HepG2 (cell line): ENCODE results near the gene LAP3. TPM values are rescaled to one million over a fixed set of nuclear protein-coding genes. Genes with fewer than 3 reads are reported as not detected.
A peak's percentile ranks its signal among the peaks of the same experiment; 100 is the strongest.

Experiments used
- CCAR2 ChIP-seq: fragments of 200-400 bp; formaldehyde crosslinking; optimal IDR thresholded peaks from 2 replicates; pipeline ENCODE3; 2018; ENCODE audit warnings: low read depth, mild to moderate bottlenecking, low read length, moderate library complexity
- CCDC6 ChIP-seq: sonication (generic); formaldehyde crosslinking; IDR thresholded peaks from 2 replicates; pipeline ENCODE4 v1.8.1; 2022; ENCODE audit warnings: mild to moderate bottlenecking, missing genetic modification reagents, moderate library complexity
- KDM5A ChIP-seq: fragments of 200-600 bp; sonication (generic); IDR thresholded peaks from 2 replicates; pipeline ENCODE4 v1.7.0; 2018; ENCODE audit warnings: antibody characterized with exemption, mild to moderate bottlenecking, low read length, borderline replicate concordance
- KDM5B ChIP-seq: sonication (generic); formaldehyde crosslinking; IDR thresholded peaks from 2 replicates; pipeline ENCODE4 v1.4.0; 2020; ENCODE audit warnings: missing genetic modification reagents, mild to moderate bottlenecking, borderline replicate concordance
- MAZ ChIP-seq, 2 experiments: sonication (generic) in 1 of 2; formaldehyde crosslinking in 1 of 2; IDR thresholded peaks; 2 replicates each; pipeline versions ENCODE4 v1.5.0 to v1.6.1; 2012 to 2020; ENCODE audit warnings: low read depth in 2 of 2, mild to moderate bottlenecking in 2 of 2, borderline replicate concordance in 1 of 2, improper control_type of control experiment in 1 of 2, low read length in 1 of 2, missing genetic modification reagents in 1 of 2, moderate library complexity in 1 of 2
- MED13 ChIP-seq: sonication (generic); formaldehyde crosslinking; IDR thresholded peaks from 2 replicates; pipeline ENCODE4 v1.5.0; 2020; ENCODE audit warnings: missing genetic modification reagents
- MTA3 ChIP-seq: sonication (generic); formaldehyde crosslinking; IDR thresholded peaks from 2 replicates; pipeline ENCODE4 v1.4.0; 2020; ENCODE audit warnings: missing genetic modification reagents
- MXI1 ChIP-seq: IDR thresholded peaks from 3 replicates; pipeline ENCODE4 v1.6.1; 2012; ENCODE audit warnings: low read depth, low read length, inconsistent platforms, borderline replicate concordance
- NFATC3 ChIP-seq: sonication (generic); formaldehyde crosslinking; IDR thresholded peaks from 2 replicates; pipeline ENCODE4 v1.5.1; 2020; ENCODE audit warnings: mild to moderate bottlenecking, missing genetic modification reagents
- POLR2AphosphoS2 ChIP-seq: IDR thresholded peaks from 2 replicates; pipeline ENCODE4 v1.6.1; 2011; ENCODE audit warnings: low read depth, low read length, improper control_type of control experiment
- RBM22 ChIP-seq: fragments of 200-400 bp; formaldehyde crosslinking; optimal IDR thresholded peaks from 2 replicates; pipeline ENCODE3; 2017; ENCODE audit warnings: mild to moderate bottlenecking, low read length, moderate library complexity
- SPEN ChIP-seq: sonication (generic); formaldehyde crosslinking; IDR thresholded peaks from 2 replicates; pipeline ENCODE4 v1.5.1; 2020; ENCODE audit warnings: low read depth, mild to moderate bottlenecking, missing genetic modification reagents
- YY1 ChIP-seq: IDR thresholded peaks from 2 replicates; pipeline ENCODE4 v1.6.1; 2011; ENCODE audit warnings: low read length, low read depth, moderate library complexity, mild to moderate bottlenecking; ENCODE audit not compliant: insufficient read depth, insufficient replicate concordance
- ZFP82 ChIP-seq: sonication (generic); formaldehyde crosslinking; IDR thresholded peaks from 2 replicates; pipeline ENCODE4 v1.5.1; 2020; ENCODE audit warnings: mild to moderate bottlenecking, missing genetic modification reagents, borderline replicate concordance
- ZNF333 ChIP-seq: sonication (generic); formaldehyde crosslinking; IDR thresholded peaks from 2 replicates; pipeline ENCODE4 v1.4.0; 2020; ENCODE audit warnings: mild to moderate bottlenecking, missing genetic modification reagents, borderline replicate concordance
- ZSCAN20 ChIP-seq: sonication (generic); formaldehyde crosslinking; IDR thresholded peaks from 2 replicates; pipeline ENCODE4 v1.4.0; 2020; ENCODE audit warnings: missing genetic modification reagents, mild to moderate bottlenecking, borderline replicate concordance
- polyA plus RNA-seq, 8 experiments: library from polyadenylated mRNA; depleted of rRNA in 3 of 8; stranded (reverse) in 7 of 8; unstranded in 1 of 8; fragments of >200 nt; fragmentation: Illumina TruSeq in 4 of 8; extraction: Trizol in 4 of 8; gene quantifications; 2 replicates each; pipeline versions ENCODE4 v1.2.1 to v1.2.3, GENCODE V29; 2011 to 2016; ENCODE audit warnings: low read depth in 4 of 8, missing spikeins in 1 of 8, mixed read lengths in 1 of 8; ENCODE audit not compliant: insufficient read depth in 1 of 8
- total RNA-seq, 5 experiments: library from RNA; depleted of rRNA; stranded (reverse); fragments of >200 nt; fragmentation: Illumina TruSeq; extraction: Trizol; gene quantifications; 2 replicates each; pipeline ENCODE4 v1.2.3, GENCODE V29; 2016; ENCODE audit warnings: low read depth in 1 of 5
- TF ChIP-seq, protein P1 (sequence below), 2 experiments: sonication (generic) in 1 of 2; formaldehyde crosslinking in 1 of 2; IDR thresholded peaks; 2 replicates each; pipeline versions ENCODE4 v1.4.0 to v1.6.1; 2018 to 2020; ENCODE audit warnings: missing genetic modification reagents in 2 of 2, borderline replicate concordance in 1 of 2, low read depth in 1 of 2, mild to moderate bottlenecking in 1 of 2, missing biosample characterization in 1 of 2
- TF ChIP-seq, protein P2 (sequence below): sonication (generic); formaldehyde crosslinking; conservative IDR thresholded peaks from 2 replicates; pipeline ENCODE4 v1.4.0; 2020; ENCODE audit warnings: missing genetic modification reagents
- TF ChIP-seq, protein P3 (sequence below): sonication (generic); formaldehyde crosslinking; conservative IDR thresholded peaks from 2 replicates; pipeline ENCODE4 v1.8.0; 2022; ENCODE audit warnings: missing genetic modification reagents
- TF ChIP-seq, protein P4 (sequence below): sonication (generic); formaldehyde crosslinking; IDR thresholded peaks from 2 replicates; pipeline ENCODE4 v1.4.0; 2020; ENCODE audit warnings: missing genetic modification reagents

Gene LAP3
- total and polyA plus RNA-seq, 2 of the 13 experiments (the other 11 are each of a cell fraction or from before 2014, with no cell fraction given), result 106 to 125 TPM

DNA sequence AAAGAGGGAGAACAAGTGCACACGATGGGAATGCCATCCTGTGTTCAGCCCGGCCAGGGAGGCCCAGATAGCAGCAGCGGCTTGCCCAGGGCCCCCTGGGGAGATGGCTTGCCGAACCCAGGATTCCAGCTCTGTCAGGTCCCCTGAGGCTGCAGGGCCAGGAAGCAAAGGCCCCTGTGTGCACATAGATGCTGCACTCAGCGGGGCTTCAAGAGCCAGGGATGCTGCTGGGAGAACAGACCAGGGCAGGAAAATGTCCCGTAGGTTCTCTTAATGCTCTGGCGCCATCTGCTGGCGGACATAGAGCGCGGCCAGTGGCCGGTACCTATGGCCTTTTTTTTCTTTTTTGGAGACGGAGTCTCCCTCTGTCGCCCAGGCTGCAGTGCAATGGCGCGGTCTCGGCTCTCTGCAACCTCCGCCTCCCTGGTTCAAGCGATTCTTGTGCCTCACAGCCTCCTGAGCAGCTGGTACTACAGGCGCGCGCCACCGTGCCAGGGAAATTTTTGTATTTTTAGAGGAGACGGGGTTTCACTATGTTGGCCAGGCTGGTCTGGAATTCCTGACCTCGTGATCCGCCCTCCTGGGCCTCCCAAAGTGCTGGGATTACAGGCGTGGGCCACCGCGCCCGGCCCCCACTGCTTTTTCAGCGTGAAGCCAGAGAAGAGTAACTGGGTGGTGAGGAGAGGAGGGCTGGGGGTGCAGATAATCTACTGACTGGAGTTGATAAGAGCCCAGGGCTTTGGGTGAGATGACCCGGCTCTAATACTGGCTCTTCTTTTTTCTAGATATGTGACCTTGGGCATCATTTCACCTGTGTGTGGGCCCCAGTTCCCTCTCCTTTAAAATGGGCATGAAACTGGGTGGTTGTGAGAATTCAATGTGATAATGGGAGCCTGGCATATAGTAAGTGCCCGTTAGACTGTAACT lies 60.0 kb downstream of the LAP3 start (continued):
- TF ChIP-seq MXI1 (peak; percentile 18; the same call in 1 of the 3 replicates), YY1 (peak; percentile 52), POLR2AphosphoS2 (no peak), MED13 (CRISPR knock-in tag) (no peak), KDM5A (no peak), ZSCAN20 (no peak), NFATC3 (CRISPR knock-in tag) (no peak), ZFP82 (CRISPR knock-in tag) (no peak), CCAR2 (no peak), ZNF333 (CRISPR knock-in tag) (no peak), CCDC6 (CRISPR knock-in tag) (no peak), KDM5B (no peak), RBM22 (peak; percentile 87), SPEN (CRISPR knock-in tag) (no peak), MAZ (IDR thresholded peaks at IDR 0.05; ENCODE audit: borderline replicate concordance, low read depth, low read length) (no peak), MAZ (CRISPR knock-in tag; IDR thresholded peaks at IDR 0.05; ENCODE audit: low read depth) (no peak), MTA3 (no peak)
- TF ChIP-seq, protein P1, sequence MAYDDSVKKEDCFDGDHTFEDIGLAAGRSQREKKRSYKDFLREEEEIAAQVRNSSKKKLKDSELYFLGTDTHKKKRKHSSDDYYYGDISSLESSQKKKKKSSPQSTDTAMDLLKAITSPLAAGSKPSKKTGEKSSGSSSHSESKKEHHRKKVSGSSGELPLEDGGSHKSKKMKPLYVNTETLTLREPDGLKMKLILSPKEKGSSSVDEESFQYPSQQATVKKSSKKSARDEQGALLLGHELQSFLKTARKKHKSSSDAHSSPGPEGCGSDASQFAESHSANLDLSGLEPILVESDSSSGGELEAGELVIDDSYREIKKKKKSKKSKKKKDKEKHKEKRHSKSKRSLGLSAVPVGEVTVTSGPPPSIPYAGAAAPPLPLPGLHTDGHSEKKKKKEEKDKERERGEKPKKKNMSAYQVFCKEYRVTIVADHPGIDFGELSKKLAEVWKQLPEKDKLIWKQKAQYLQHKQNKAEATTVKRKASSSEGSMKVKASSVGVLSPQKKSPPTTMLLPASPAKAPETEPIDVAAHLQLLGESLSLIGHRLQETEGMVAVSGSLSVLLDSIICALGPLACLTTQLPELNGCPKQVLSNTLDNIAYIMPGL (CRISPR knock-in tag; IDR thresholded peaks at IDR 0.05; ENCODE audit: borderline replicate concordance in 1 of 2, low read depth in 1 of 2), result no peak
- TF ChIP-seq, protein P2, sequence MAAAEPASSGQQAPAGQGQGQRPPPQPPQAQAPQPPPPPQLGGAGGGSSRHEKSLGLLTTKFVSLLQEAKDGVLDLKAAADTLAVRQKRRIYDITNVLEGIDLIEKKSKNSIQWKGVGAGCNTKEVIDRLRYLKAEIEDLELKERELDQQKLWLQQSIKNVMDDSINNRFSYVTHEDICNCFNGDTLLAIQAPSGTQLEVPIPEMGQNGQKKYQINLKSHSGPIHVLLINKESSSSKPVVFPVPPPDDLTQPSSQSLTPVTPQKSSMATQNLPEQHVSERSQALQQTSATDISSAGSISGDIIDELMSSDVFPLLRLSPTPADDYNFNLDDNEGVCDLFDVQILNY, result no peak
- TF ChIP-seq, protein P3, sequence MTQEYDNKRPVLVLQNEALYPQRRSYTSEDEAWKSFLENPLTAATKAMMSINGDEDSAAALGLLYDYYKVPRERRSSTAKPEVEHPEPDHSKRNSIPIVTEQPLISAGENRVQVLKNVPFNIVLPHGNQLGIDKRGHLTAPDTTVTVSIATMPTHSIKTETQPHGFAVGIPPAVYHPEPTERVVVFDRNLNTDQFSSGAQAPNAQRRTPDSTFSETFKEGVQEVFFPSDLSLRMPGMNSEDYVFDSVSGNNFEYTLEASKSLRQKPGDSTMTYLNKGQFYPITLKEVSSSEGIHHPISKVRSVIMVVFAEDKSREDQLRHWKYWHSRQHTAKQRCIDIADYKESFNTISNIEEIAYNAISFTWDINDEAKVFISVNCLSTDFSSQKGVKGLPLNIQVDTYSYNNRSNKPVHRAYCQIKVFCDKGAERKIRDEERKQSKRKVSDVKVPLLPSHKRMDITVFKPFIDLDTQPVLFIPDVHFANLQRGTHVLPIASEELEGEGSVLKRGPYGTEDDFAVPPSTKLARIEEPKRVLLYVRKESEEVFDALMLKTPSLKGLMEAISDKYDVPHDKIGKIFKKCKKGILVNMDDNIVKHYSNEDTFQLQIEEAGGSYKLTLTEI (CRISPR knock-in tag), result no peak
- TF ChIP-seq, protein P4, sequence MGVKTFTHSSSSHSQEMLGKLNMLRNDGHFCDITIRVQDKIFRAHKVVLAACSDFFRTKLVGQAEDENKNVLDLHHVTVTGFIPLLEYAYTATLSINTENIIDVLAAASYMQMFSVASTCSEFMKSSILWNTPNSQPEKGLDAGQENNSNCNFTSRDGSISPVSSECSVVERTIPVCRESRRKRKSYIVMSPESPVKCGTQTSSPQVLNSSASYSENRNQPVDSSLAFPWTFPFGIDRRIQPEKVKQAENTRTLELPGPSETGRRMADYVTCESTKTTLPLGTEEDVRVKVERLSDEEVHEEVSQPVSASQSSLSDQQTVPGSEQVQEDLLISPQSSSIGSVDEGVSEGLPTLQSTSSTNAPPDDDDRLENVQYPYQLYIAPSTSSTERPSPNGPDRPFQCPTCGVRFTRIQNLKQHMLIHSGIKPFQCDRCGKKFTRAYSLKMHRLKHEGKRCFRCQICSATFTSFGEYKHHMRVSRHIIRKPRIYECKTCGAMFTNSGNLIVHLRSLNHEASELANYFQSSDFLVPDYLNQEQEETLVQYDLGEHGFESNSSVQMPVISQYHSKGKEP (CRISPR knock-in tag), result no peak
